Left renal pelvis (tissue), 4 donors: ENCODE measurements around the gene TROAP. TPM values are rescaled to one million over a fixed set of nuclear protein-coding genes. Genes with fewer than 3 reads are reported as not detected.
A peak's percentile ranks its signal among the peaks of the same experiment; 100 is the strongest.
"Not testable (repeated sequence)": the region's sequence is repeated elsewhere in the genome, so short reads cannot be mapped to it uniquely, and the experiment has no call there.

ENCODE experiments used
- DNase-seq, 4 donors: peaks; one replicate each; pipeline ENCODE4 v3.0.0-alpha.2; 2013; ENCODE audit warnings: low read depth in 4 of 4, low spot score in 3 of 4
- polyA plus RNA-seq, 4 donors: library from polyadenylated mRNA; unstranded; fragments of 120-200 nt; gene quantifications; one replicate each; pipeline ENCODE4 v1.2.1, GENCODE V29; 2013; ENCODE audit not compliant: insufficient read length in 4 of 4

The TROAP gene
- polyA plus RNA-seq, 4 donors = 16.4 to 37.7 (median 23.3) TPM

- DNase-seq = no peak
Observed at GRCh38 chr12:49327887-49328286, 4.8 kb downstream of the TROAP start.

GRCh38 chr12:49328816-49329215 is 5.8 kb downstream of the TROAP start:
- no peak for DNase-seq

- no peak for DNase-seq
Observed at GRCh38 chr12:49330032-49330619, 7.1 kb downstream of the TROAP start.

- DNase-seq = no peak
Observed at GRCh38 chr12:49330631-49331379, 7.8 kb downstream of the TROAP start.

GRCh38 chr12:49331380-49332222 is 8.5 kb downstream of the TROAP start:
- peak in 1 of 4 donors; percentile 52 for DNase-seq

- DNase-seq = no peak
Observed at GRCh38 chr12:49332441-49332861, 9.4 kb downstream of the TROAP start.

GRCh38 chr12:49332891-49333371 is 9.9 kb downstream of the TROAP start:
- DNase-seq = no peak

GRCh38 chr12:49333778-49334177 is 10.7 kb downstream of the TROAP start:
- DNase-seq = not testable (repeated sequence)

- no peak for DNase-seq
Observed at GRCh38 chr12:49334226-49334625, 11.2 kb downstream of the TROAP start.

GRCh38 chr12:49334681-49335080 is 11.6 kb downstream of the TROAP start:
- no peak for DNase-seq

- DNase-seq = no peak
Observed at GRCh38 chr12:49335118-49335954, 12.3 kb downstream of the TROAP start.

GRCh38 chr12:49335955-49336644 is 13.0 kb downstream of the TROAP start:
- DNase-seq = no peak

GRCh38 chr12:49336645-49337584 is 13.9 kb downstream of the TROAP start, which contains the start of gene C1QL4:
Gene C1QL4, minus strand, starts transcription at chr12:49337188. Its CDS starts 711 bp downstream, at chr12:49336477.
- DNase-seq = peak in 1 of 4 donors; percentile 51

- no peak for DNase-seq
Observed at GRCh38 chr12:49338830-49339463, 15.9 kb downstream of the TROAP start.

GRCh38 chr12:49339464-49339861 is 16.4 kb downstream of the TROAP start:
- no peak for DNase-seq

GRCh38 chr12:49340095-49340870 is 17.2 kb downstream of the TROAP start:
- DNase-seq = no peak
